Trophoblast cell (in vitro differentiated cells and primary cell): Measurements from ENCODE around the gene RBM22.
A peak's percentile ranks its signal among the peaks of the same experiment; 100 is the strongest.

Experiments
- DNase-seq, 2 donors: peaks; one replicate each; pipeline ENCODE4 v3.0.0-alpha.2; 2016
- H2AFZ ChIP-seq: 2 replicates; pipeline ENCODE4 v1.6.1; 2013; ENCODE audit warnings: low read length, moderate library complexity, mild to moderate bottlenecking; ENCODE audit not compliant: insufficient read depth, poor library complexity
- H2AK5ac ChIP-seq: 2 replicates; pipeline ENCODE4 v1.6.1; 2013; ENCODE audit warnings: mild to moderate bottlenecking, low read length
- H2BK120ac ChIP-seq: 2 replicates; pipeline ENCODE4 v1.6.1; 2013; ENCODE audit warnings: low read length, mild to moderate bottlenecking, moderate library complexity; ENCODE audit not compliant: insufficient read depth, poor library complexity
- H2BK12ac ChIP-seq: 2 replicates; pipeline ENCODE4 v1.6.1; 2013; ENCODE audit warnings: mild to moderate bottlenecking, low read length, moderate library complexity
- H2BK5ac ChIP-seq: 2 replicates; pipeline ENCODE4 v1.6.1; 2013; ENCODE audit warnings: low read length, low read depth, moderate library complexity, mild to moderate bottlenecking; ENCODE audit not compliant: poor library complexity
- H3K14ac ChIP-seq: 2 replicates; pipeline ENCODE4 v1.6.1; 2013; ENCODE audit warnings: mild to moderate bottlenecking, low read length
- H3K18ac ChIP-seq: 2 replicates; pipeline ENCODE4 v1.6.1; 2013; ENCODE audit warnings: mild to moderate bottlenecking, low read length
- H3K23ac ChIP-seq: 2 replicates; pipeline ENCODE4 v1.6.1; 2013; ENCODE audit warnings: low read length
- H3K27ac ChIP-seq: 2 replicates; pipeline ENCODE4 v1.5.1; 2013; ENCODE audit warnings: low read depth, mild to moderate bottlenecking, inconsistent platforms, low read length, moderate library complexity
- H3K27me3 ChIP-seq: 2 replicates; pipeline ENCODE4 v1.6.1; 2013; ENCODE audit warnings: inconsistent platforms, mild to moderate bottlenecking, low read length, moderate library complexity; ENCODE audit not compliant: insufficient read depth
- H3K36me3 ChIP-seq, 2 experiments: 1 replicate in 1 of 2; 2 replicates in 1 of 2; pipeline ENCODE4 v1.6.1; 2013; ENCODE audit warnings: low read length in 2 of 2, mild to moderate bottlenecking in 2 of 2, moderate library complexity in 1 of 2; ENCODE audit not compliant: insufficient read depth in 2 of 2, control insufficient read depth in 1 of 2
- H3K4ac ChIP-seq: 2 replicates; pipeline ENCODE4 v1.6.1; 2013; ENCODE audit warnings: low read depth, mild to moderate bottlenecking, low read length, moderate library complexity
- H3K4me1 ChIP-seq, 2 experiments: 1 replicate in 1 of 2; 2 replicates in 1 of 2; pipeline ENCODE4 v1.6.1; 2013; ENCODE audit warnings: low read length in 2 of 2, mild to moderate bottlenecking in 2 of 2, moderate library complexity in 1 of 2; ENCODE audit not compliant: insufficient read depth in 2 of 2, control insufficient read depth in 1 of 2
- H3K4me2 ChIP-seq: 2 replicates; pipeline ENCODE4 v1.6.1; 2013; ENCODE audit warnings: inconsistent platforms, mild to moderate bottlenecking, low read length, moderate library complexity
- H3K4me3 ChIP-seq: 2 replicates; pipeline ENCODE4 v1.5.1; 2013; ENCODE audit warnings: mild to moderate bottlenecking, low read depth, low read length, inconsistent platforms
- H3K79me1 ChIP-seq: one replicate; pipeline ENCODE4 v1.6.1; 2013; ENCODE audit warnings: low read length
- H3K79me2 ChIP-seq: 2 replicates; pipeline ENCODE4 v1.6.1; 2013; ENCODE audit warnings: low read length, mild to moderate bottlenecking; ENCODE audit not compliant: control insufficient read depth, insufficient read depth, poor library complexity
- H3K9ac ChIP-seq: 2 replicates; pipeline ENCODE4 v1.6.1; 2013; ENCODE audit warnings: mild to moderate bottlenecking, low read length
- H3K9me3 ChIP-seq: 2 replicates; pipeline ENCODE4 v1.6.1; 2013; ENCODE audit warnings: low read depth, mild to moderate bottlenecking, control low read depth, inconsistent platforms, low read length; ENCODE audit not compliant: insufficient read depth
- H4K12ac ChIP-seq: 2 replicates; pipeline ENCODE4 v1.6.1; 2013; ENCODE audit warnings: low read depth, mild to moderate bottlenecking, low read length, moderate library complexity
- H4K8ac ChIP-seq: 2 replicates; pipeline ENCODE4 v1.6.1; 2013; ENCODE audit warnings: low read depth, mild to moderate bottlenecking, low read length, moderate library complexity
- H4K91ac ChIP-seq: one replicate; pipeline ENCODE4 v1.6.1; 2013; ENCODE audit warnings: low read depth, mild to moderate bottlenecking, low read length, moderate library complexity
- WGBS: extraction: QIAGEN DNeasy Blood & Tissue Kit; methylation state at CpG from one replicate; pipeline ENCODE4 v1.1.7; 2013; ENCODE audit warnings: missing lambda C conversion rate; ENCODE audit not compliant: insufficient read length, insufficient coverage; ENCODE audit errors: extremely low coverage; 5-methylcytosine and 5-hydroxymethylcytosine counted together

RBM22 gene

GRCh38 chr5:150740992-150741391, 40.1 kb upstream of the RBM22 start:
- no peak overlapping the region for H3K18ac ChIP-seq
- no peak overlapping the region for H4K8ac ChIP-seq
- DNase-seq, result no peak
- H3K4me3 ChIP-seq, result no peak overlapping the region
- no peaks in the 10 kb centered on the region for H3K79me2 ChIP-seq
- H2BK5ac ChIP-seq, result no peak overlapping the region
- peaks cover 2 to 4% of the 10 kb centered on the region in 2 experiments for H3K36me3 ChIP-seq
- no peak overlapping the region for H3K23ac ChIP-seq
- no peak overlapping the region for H2BK12ac ChIP-seq
- H3K4me2 ChIP-seq, result no peak overlapping the region
- no peak overlapping the region for H3K9ac ChIP-seq
- no peak overlapping the region for H4K12ac ChIP-seq
- H4K91ac ChIP-seq, result no peak overlapping the region
- H3K9me3 ChIP-seq, result no peaks in the 10 kb centered on the region
- H3K14ac ChIP-seq, result no peak overlapping the region
- no peak overlapping the region for H2AFZ ChIP-seq
- H3K4ac ChIP-seq, result no peak overlapping the region
- no peak overlapping the region for H3K27ac ChIP-seq
- no peak overlapping the region for H2AK5ac ChIP-seq
- H2BK120ac ChIP-seq, result no peak overlapping the region
- no peaks in the 10 kb centered on the region for H3K4me1 ChIP-seq
- no peaks in the 10 kb centered on the region for H3K27me3 ChIP-seq
- H3K79me1 ChIP-seq, result no peaks in the 10 kb centered on the region

- Histone ChIP-seq H3K4me2 (no peak overlapping the region), H3K9me3 (no peaks in the 10 kb centered on the region), H2AFZ (no peak overlapping the region), H4K8ac (no peak overlapping the region), H2BK12ac (no peak overlapping the region), H3K4me1 (no peaks in the 10 kb centered on the region), H3K4me3 (no peak overlapping the region), H2BK5ac (no peak overlapping the region), H3K36me3 (peaks cover 2 to 4% of the 10 kb centered on the region in 2 experiments), H3K79me2 (no peaks in the 10 kb centered on the region), H2BK120ac (no peak overlapping the region), H3K27ac (no peak overlapping the region), H4K91ac (no peak overlapping the region), H3K27me3 (no peaks in the 10 kb centered on the region), H3K14ac (no peak overlapping the region), H3K4ac (no peak overlapping the region), H4K12ac (no peak overlapping the region), H2AK5ac (no peak overlapping the region), H3K79me1 (no peaks in the 10 kb centered on the region), H3K23ac (no peak overlapping the region), H3K18ac (no peak overlapping the region), H3K9ac (no peak overlapping the region)
- WGBS, result no CpG with 5 or more reads among the region's 7 CpGs
- DNase-seq, result peak in 1 of 2 donors; percentile 7
Observed at GRCh38 chr5:150738862-150739261, 38.0 kb upstream of the RBM22 start.

GRCh38 chr5:150734579-150735384, 33.9 kb upstream of the RBM22 start:
- H3K4me1 ChIP-seq, result no peaks in the 10 kb centered on the region
- peak in 1 of 2 donors; percentile 19 for DNase-seq
- H4K12ac ChIP-seq, result no peak overlapping the region
- no peak overlapping the region for H3K18ac ChIP-seq
- peaks cover 4 to 8% of the 10 kb centered on the region in 2 experiments for H3K36me3 ChIP-seq
- H3K79me1 ChIP-seq, result no peaks in the 10 kb centered on the region
- no peaks in the 10 kb centered on the region for H3K27me3 ChIP-seq
- no peak overlapping the region for H3K27ac ChIP-seq
- H3K4ac ChIP-seq, result no peak overlapping the region
- no CpG with 5 or more reads among the region's 7 CpGs for WGBS
- no peak overlapping the region for H3K23ac ChIP-seq
- H2AFZ ChIP-seq, result no peak overlapping the region
- no peaks in the 10 kb centered on the region for H3K79me2 ChIP-seq
- no peaks in the 10 kb centered on the region for H3K9me3 ChIP-seq
- H4K91ac ChIP-seq, result no peak overlapping the region
- no peak overlapping the region for H4K8ac ChIP-seq
- no peak overlapping the region for H3K4me2 ChIP-seq
- no peak overlapping the region for H3K9ac ChIP-seq
- no peak overlapping the region for H2BK5ac ChIP-seq
- H2BK120ac ChIP-seq, result no peak overlapping the region
- H3K4me3 ChIP-seq, result no peak overlapping the region
- no peak overlapping the region for H2AK5ac ChIP-seq
- H2BK12ac ChIP-seq, result no peak overlapping the region
- no peak overlapping the region for H3K14ac ChIP-seq

GRCh38 chr5:150731669-150732242, 30.9 kb upstream of the RBM22 start:
- Histone ChIP-seq H2AFZ (no peak overlapping the region), H3K4me2 (no peak overlapping the region), H3K4me1 (no peaks in the 10 kb centered on the region), H4K91ac (no peak overlapping the region), H3K79me1 (no peaks in the 10 kb centered on the region), H3K9me3 (no peaks in the 10 kb centered on the region), H2BK5ac (no peak overlapping the region), H4K8ac (no peak overlapping the region), H3K18ac (no peak overlapping the region), H3K27me3 (no peaks in the 10 kb centered on the region), H3K79me2 (no peaks in the 10 kb centered on the region), H2BK12ac (no peak overlapping the region), H3K14ac (no peak overlapping the region), H3K36me3 (peaks cover 7 to 15% of the 10 kb centered on the region in 2 experiments), H2BK120ac (no peak overlapping the region), H3K4ac (no peak overlapping the region), H3K27ac (no peak overlapping the region), H2AK5ac (no peak overlapping the region), H3K9ac (no peak overlapping the region), H4K12ac (no peak overlapping the region), H3K23ac (no peak overlapping the region), H3K4me3 (no peak overlapping the region)
- WGBS, result no CpG with 5 or more reads among the region's 6 CpGs
- no peak for DNase-seq
